Mucosa of stomach (tissue), 1 donor: ENCODE measurements around the gene RIMS3.
"Not testable (repeated sequence)": the region's sequence is repeated elsewhere in the genome, so short reads cannot be mapped to it uniquely, and the experiment has no call there.

Source experiments
- H3K27me3 ChIP-seq: one replicate; pipeline ENCODE4 v1.7.0; 2013; ENCODE audit warnings: mild to moderate bottlenecking, low read length; ENCODE audit not compliant: control insufficient read depth, insufficient read depth
- H3K36me3 ChIP-seq: one replicate; pipeline ENCODE4 v1.7.0; 2013; ENCODE audit warnings: low read length; ENCODE audit not compliant: control insufficient read depth, insufficient read depth
- H3K4me1 ChIP-seq: one replicate; pipeline ENCODE4 v1.7.0; 2013; ENCODE audit warnings: mild to moderate bottlenecking, low read length; ENCODE audit not compliant: control insufficient read depth, insufficient read depth
- H3K4me3 ChIP-seq: one replicate; pipeline ENCODE4 v1.7.0; 2013; ENCODE audit warnings: low read length
- H3K9ac ChIP-seq: one replicate; pipeline ENCODE4 v1.7.0; 2013; ENCODE audit warnings: mild to moderate bottlenecking, low read length, moderate library complexity
- H3K9me3 ChIP-seq: one replicate; pipeline ENCODE4 v1.7.0; 2013; ENCODE audit warnings: mild to moderate bottlenecking, low read length, moderate library complexity; ENCODE audit not compliant: control insufficient read depth
- donor health status: Pancreatic carcinoma.

Gene RIMS3

DNA sequence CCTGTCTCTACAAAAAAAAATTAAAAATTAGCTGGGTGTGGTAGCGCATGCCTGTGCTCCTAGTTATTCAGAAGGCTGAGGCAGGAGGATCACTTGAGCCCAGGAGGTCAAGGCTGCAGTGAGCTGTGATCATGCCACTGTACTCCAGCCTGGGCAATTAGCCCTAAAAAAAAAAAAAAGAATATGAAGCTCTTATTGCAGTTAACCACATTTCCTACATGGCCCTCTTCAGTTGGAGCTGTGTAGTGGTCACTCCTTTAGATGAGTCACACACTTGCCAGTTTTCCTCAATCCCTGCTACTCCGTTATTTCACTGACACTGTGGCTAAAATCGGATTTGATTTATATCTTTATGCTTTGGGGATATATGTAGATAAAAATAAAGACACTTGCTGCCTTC, 37.8 kb upstream of the RIMS3 start:
- H3K4me1 ChIP-seq = peaks cover 13% of the 10 kb centered on the region
- H3K9me3 ChIP-seq = no peaks in the 10 kb centered on the region
- H3K27me3 ChIP-seq = no peaks in the 10 kb centered on the region
- peak overlapping the region; percentile 22 for H3K9ac ChIP-seq
- no peaks in the 10 kb centered on the region for H3K36me3 ChIP-seq
- no peak overlapping the region for H3K4me3 ChIP-seq

DNA sequence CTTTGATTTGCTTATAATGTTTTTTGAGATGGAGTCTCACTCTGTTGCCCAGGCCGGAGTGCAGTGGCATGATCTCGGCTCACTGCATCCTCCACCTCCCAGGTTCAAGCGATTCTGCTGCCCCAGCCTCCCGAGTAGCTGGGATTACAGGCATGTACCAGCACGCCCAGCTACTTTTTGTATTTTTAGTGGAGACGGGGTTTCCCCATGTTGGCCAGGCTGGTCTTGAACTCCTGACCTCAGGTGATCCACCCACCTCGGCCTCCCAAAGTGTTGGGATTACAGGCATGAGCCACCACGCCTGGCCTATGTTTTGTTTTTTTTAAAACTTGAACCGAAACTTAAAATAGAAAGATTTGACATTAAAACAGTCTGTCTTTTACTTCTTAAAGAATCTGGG, 37.3 kb upstream of the RIMS3 start:
- H3K27me3 ChIP-seq, H3K9ac ChIP-seq: not testable (repeated sequence)
- H3K4me1 ChIP-seq = peaks cover 13% of the 10 kb centered on the region

DNA sequence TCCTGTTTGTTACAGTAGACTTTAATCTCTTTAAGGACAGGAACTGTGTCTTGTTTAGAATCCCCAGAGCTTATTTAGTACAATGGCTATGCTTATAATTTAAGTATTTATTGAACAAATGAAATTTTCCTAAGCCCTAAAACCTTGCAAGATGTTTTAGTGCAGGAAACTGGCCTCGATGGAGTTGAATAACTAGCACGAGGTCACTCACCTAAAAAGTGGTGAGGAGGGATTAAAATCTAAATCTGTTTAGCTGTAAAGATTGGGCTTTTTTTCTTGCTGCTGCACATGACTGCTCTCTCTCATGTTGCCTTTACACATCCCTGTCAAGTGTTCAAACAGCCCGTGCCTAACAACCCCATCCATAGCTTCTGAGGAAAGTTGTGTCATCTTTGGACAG, 36.2 kb upstream of the RIMS3 start:
- Histone ChIP-seq H3K4me3 (no peak overlapping the region), H3K9ac (no peak overlapping the region), H3K36me3 (no peaks in the 10 kb centered on the region), H3K4me1 (peaks cover 13% of the 10 kb centered on the region), H3K9me3 (no peaks in the 10 kb centered on the region), H3K27me3 (no peaks in the 10 kb centered on the region)

More for the DNA sequence above, 37.3 kb upstream of the RIMS3 start:
- not testable (repeated sequence) for H3K36me3 ChIP-seq, H3K9me3 ChIP-seq, H3K4me3 ChIP-seq

DNA sequence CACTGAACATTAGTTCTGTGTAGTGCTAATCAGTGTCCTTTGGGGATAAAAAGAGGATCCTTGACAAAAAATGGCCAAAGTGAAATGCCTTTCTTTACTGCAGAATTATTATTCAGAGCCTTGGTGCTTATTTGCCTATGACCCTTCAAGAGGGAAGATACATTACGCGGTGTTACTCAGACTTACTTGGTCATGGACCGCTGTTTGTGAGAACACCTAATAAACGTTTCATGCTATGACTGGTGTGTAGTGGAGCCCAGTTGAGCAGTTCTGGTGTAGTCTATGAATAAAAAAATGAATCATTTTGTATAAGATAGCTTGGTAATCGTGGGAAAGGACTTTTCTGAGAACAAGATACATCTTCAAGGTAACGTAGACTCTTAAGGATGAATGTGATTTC, 34.3 kb upstream of the RIMS3 start:
- Histone ChIP-seq H3K4me3 (no peak overlapping the region), H3K4me1 (peaks cover 11% of the 10 kb centered on the region), H3K9ac (no peak overlapping the region), H3K27me3 (no peaks in the 10 kb centered on the region), H3K36me3 (no peaks in the 10 kb centered on the region), H3K9me3 (no peaks in the 10 kb centered on the region)

DNA sequence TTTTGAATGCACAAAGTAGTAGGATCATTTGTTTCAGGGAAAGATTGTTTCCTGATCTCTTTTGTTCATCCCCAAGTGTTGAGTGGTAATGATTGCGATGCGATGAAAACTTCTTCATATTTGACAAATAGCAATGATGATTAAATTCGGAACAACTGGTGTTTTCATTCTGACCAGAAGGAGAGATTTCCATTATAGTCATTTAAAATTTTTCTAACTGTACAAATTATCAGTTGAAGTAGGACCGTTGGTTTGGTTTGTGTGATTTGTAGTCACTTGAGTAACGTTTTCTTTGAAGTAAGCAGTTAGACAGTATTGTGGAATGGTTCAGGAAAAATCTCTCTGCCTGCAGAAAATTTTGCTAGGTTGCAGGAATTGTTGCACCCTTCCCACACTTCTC, 32.0 kb upstream of the RIMS3 start:
- peaks cover 25% of the 10 kb centered on the region for H3K4me1 ChIP-seq
- no peak overlapping the region for H3K9ac ChIP-seq
- no peaks in the 10 kb centered on the region for H3K27me3 ChIP-seq
- H3K9me3 ChIP-seq = no peaks in the 10 kb centered on the region
- H3K36me3 ChIP-seq = no peaks in the 10 kb centered on the region
- H3K4me3 ChIP-seq = no peak overlapping the region

DNA sequence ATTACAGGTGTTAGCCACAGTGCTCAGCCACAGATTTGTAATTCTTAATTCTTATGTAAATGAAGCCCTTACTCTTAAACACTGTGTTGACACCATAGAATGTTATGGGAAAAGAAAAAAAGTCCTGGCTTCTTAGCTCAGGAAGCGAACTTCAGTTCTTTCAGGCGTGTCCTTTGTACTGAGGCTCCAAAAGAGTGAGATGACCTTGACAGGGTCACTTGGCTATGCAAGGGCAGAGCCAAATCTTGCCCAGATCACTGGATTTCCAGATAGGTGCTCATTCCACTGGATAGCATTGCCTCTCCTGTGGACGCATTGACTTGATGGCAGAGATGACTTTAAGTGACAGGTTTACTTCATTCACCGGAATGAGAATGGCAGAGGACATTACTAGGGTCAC, 30.8 kb upstream of the RIMS3 start:
- H3K27me3 ChIP-seq = no peaks in the 10 kb centered on the region
- peaks cover 28% of the 10 kb centered on the region for H3K4me1 ChIP-seq
- H3K36me3 ChIP-seq = no peaks in the 10 kb centered on the region
- no peak overlapping the region for H3K4me3 ChIP-seq
- H3K9ac ChIP-seq = no peak overlapping the region
- no peaks in the 10 kb centered on the region for H3K9me3 ChIP-seq

DNA sequence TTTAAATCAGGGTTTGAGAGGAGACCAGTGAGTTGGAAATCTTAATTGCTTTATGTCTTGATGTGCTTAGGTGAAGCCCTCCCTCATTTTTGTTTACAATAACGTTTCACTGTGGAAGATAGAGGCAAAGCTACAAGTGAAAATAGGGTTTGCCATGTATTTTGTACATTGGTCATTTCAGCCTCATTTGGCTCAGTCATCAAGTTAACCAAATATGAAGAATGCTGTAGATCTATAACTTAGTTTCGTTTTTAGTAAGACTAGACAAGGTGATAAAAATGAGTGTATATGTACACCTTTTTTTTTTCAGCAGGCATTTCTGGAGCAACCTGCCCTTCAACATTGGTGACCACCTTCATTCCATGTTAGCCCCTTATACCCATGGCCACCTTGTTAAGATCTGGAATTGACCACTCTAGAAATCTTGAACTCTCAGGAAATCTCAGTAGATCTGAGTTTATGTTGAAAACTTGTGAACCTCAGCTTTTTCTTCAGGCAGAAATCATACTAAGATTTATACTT, 28.9 kb upstream of the RIMS3 start:
- H3K9me3 ChIP-seq = no peaks in the 10 kb centered on the region
- H3K4me3 ChIP-seq = no peak overlapping the region
- H3K27me3 ChIP-seq = no peaks in the 10 kb centered on the region
- peaks cover 28% of the 10 kb centered on the region for H3K4me1 ChIP-seq
- H3K9ac ChIP-seq = no peak overlapping the region
- H3K36me3 ChIP-seq = no peaks in the 10 kb centered on the region

DNA sequence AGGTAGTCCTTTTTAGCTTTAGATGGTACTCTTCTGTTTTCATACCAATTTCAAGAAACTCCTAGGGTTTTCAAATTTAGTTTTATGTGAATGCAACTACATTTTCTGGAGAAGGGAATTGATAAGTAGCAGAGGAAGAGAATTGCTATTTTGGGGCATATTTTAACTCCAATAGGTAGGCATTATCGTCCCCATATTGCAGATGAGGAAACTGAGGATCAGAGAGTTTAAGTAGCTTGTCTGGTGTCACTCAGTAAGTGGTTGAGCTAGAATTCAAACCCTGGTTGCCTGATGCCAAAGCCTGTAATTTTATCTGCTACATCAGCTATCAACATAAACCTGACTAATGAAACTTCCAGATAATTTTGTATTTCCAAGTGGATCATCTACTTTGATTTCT, 27.9 kb upstream of the RIMS3 start:
- H3K9me3 ChIP-seq = no peaks in the 10 kb centered on the region
- peak overlapping the region; percentile 94 for H3K9ac ChIP-seq
- H3K27me3 ChIP-seq = no peaks in the 10 kb centered on the region
- H3K4me3 ChIP-seq = peak overlapping the region; percentile 86
- peaks cover 28% of the 10 kb centered on the region for H3K4me1 ChIP-seq
- no peaks in the 10 kb centered on the region for H3K36me3 ChIP-seq

DNA sequence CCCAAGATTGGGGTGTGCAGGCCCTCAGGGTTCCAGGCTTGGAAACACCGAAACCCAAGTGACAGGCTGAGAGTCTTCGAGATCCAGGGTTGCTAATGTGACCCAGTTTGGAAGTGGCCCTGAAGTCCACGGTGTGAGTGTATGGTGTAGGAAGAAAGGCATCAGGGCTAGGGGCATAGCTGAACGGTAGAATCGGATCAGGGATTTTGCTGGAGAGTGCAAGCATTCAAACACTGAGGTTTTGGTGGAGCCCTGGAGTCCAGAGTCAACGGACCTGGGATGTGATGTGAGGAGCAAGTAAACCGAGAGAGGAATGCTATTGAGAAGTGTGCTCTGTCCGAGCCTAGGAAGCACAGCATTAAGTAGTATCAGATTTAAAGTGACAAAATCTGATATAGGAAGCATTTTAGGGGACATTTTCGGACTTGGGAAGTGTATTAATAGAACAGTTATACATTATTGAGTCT, 27.0 kb upstream of the RIMS3 start:
- H3K36me3 ChIP-seq = no peaks in the 10 kb centered on the region
- H3K9ac ChIP-seq = peak overlapping the region; percentile 94
- peaks cover 28% of the 10 kb centered on the region for H3K4me1 ChIP-seq
- no peaks in the 10 kb centered on the region for H3K27me3 ChIP-seq
- peak overlapping the region; percentile 86 for H3K4me3 ChIP-seq
- H3K9me3 ChIP-seq = no peaks in the 10 kb centered on the region

DNA sequence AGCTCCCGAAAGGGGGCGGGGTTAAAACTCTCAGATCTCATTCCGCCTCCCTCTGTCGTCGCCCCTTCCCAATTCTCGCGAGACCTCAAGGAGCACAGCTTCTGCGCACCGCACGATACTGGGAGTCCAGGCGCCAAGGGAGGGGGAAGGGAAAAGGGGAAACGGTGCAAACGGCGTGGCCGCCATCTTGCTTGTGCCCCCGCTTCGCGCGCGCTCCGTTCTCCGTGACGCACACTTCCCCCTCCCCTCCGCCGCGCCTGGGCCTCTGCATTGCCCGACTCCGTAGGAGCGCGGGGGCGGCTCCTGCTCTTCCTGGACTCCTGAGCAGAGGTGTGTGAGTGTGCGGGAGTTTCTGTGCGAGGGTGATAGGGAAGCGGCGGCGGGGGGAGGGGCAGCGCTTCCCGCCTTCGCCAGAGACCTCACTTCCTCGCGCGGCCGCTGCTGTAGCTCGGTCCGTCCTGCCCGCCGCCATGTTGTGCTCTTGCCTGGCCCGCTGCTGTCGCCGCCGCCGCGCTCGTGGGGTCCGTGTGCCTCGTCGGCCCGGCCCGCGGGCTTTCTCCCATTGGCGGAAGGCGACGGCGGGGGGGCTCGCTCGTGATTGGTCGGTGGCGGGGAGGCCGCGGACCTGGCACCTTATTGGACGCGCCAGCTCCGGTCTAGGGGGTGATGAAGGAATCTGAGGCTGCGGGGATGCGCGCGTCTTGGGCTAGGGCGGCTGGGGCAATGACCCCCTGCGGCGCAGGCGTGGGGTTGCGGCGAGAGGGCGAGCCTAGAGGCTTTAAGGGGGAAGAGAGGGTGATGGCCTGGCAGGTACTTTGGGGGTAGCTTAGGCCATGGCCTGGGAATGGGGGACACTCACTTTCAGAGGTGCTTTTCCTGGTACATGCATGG, 26.3 kb upstream of the RIMS3 start, which contains the start of gene NFYC:
Gene NFYC (plus strand): TSS at position 167 of the 891 bp plus-strand sequence. CDS start 47,140 bp downstream, outside the sequence.
- Histone ChIP-seq H3K4me1 (peaks cover 28% of the 10 kb centered on the region), H3K4me3 (peak within 1 kb of the TSS; percentile 86), H3K36me3 (no peaks in the 10 kb centered on the region), H3K9ac (peak within 1 kb of the TSS; percentile 94), H3K9me3 (no peaks in the 10 kb centered on the region), H3K27me3 (no peaks in the 10 kb centered on the region)

DNA sequence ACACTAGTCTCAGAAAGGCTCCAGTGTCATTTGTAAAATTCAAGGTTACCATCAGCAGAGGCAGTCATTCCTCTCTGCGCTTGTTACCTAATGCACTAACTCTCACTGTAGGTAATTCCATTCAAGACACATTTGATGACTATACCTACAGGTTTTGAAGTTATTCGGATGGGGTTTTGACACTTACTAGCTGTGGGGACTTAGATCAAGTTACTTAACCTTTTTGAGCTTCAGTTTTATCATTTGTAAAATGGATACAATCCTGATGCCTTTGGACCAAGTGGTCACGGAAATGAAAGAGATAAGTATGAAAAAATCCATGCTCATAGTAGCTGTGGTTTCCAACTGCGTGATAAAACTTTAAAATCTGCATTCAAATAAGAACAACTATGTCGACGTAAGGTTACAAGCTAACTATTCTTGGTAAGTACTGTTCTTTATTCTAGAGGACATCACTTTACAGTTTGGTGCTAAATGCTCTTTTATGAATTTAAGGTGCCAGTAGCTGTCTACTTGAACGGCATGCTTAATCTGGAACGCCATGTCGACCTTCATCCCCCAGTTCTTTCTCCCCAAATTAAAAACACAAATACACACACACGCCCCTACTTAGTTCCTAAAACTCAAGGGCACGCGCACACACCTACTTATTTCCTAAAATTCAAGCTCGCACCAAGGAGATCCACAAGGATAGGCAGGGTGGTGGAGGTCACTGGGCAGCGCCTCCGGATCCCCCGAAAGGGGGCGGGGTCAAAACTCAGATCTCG, 25.5 kb upstream of the RIMS3 start:
- Histone ChIP-seq H3K4me3 (peak overlapping the region; percentile 86), H3K27me3 (no peaks in the 10 kb centered on the region), H3K36me3 (no peaks in the 10 kb centered on the region), H3K9me3 (no peaks in the 10 kb centered on the region), H3K4me1 (peaks cover 28% of the 10 kb centered on the region), H3K9ac (peak overlapping the region; percentile 94)

DNA sequence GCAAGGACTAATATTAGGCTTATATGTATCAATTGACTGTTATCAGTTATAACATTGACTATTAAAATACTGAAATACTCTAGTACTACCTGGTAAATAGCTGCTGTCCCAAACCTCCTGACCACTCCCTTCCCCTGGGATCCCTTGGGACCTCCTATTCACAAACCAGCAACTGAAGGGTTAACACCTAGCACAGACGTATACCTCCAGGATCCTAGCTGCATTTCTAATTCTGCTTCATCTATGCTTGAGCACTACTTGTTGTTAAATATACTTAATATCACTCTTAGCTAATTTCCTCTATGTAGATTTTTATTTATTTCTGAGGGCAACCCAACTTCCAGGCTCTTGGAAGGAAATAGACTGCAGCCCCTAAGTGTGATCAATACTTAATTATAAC, 24.3 kb upstream of the RIMS3 start:
- no peak overlapping the region for H3K9ac ChIP-seq
- H3K4me1 ChIP-seq = peaks cover 25% of the 10 kb centered on the region
- no peaks in the 10 kb centered on the region for H3K36me3 ChIP-seq
- H3K4me3 ChIP-seq = no peak overlapping the region
- H3K27me3 ChIP-seq = no peaks in the 10 kb centered on the region
- no peaks in the 10 kb centered on the region for H3K9me3 ChIP-seq
